Astrocyte of the spinal cord (primary cell): ENCODE data around the gene DPP6.

Experiments
- DNase-seq: peaks from one replicate; pipeline ENCODE4 v3.0.0; 2011; ENCODE audit warnings: low read depth, low spot score
- H3K4me3 ChIP-seq: 2 replicates; pipeline ENCODE4 v1.5.1; 2011; ENCODE audit warnings: low read depth, mild to moderate bottlenecking, low read length, moderate library complexity
- in situ Hi-C: cut with HindIII; loops from 2 replicates; pipeline ENCODE4 v1.10.0; 2017; ENCODE audit warnings: low sequenced_read_pairs
- TF ChIP-seq, protein P1 (sequence below): IDR thresholded peaks from 2 replicates; pipeline ENCODE4 v1.5.1; 2012; ENCODE audit warnings: low read depth, mild to moderate bottlenecking, low read length, inconsistent platforms

Gene DPP6

DNA sequence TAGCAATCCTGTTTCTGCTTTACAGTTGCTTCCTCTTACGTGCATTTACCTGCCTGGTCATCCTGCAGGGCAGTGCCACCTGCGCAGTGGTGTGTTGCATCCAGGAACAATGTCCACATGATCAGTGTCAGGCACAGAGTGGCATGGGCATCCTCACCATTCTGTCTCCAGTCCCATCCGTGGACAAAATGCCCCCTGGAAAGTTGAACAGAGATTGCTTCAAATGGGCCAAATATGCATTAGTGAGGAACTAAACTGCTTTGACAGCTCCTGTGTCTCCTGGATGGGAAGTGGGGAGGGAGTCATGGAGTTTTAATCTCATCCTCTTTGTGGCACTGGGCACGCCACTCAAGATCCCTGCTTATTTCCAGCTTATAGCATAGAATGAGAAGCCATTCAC lies 151.8 kb downstream of the DPP6 start:
- in situ Hi-C loops, result no loop called here
- DNase-seq, result no peak
- H3K4me3 ChIP-seq, result no peak overlapping the region
- TF ChIP-seq, protein P1, sequence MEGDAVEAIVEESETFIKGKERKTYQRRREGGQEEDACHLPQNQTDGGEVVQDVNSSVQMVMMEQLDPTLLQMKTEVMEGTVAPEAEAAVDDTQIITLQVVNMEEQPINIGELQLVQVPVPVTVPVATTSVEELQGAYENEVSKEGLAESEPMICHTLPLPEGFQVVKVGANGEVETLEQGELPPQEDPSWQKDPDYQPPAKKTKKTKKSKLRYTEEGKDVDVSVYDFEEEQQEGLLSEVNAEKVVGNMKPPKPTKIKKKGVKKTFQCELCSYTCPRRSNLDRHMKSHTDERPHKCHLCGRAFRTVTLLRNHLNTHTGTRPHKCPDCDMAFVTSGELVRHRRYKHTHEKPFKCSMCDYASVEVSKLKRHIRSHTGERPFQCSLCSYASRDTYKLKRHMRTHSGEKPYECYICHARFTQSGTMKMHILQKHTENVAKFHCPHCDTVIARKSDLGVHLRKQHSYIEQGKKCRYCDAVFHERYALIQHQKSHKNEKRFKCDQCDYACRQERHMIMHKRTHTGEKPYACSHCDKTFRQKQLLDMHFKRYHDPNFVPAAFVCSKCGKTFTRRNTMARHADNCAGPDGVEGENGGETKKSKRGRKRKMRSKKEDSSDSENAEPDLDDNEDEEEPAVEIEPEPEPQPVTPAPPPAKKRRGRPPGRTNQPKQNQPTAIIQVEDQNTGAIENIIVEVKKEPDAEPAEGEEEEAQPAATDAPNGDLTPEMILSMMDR, result no peak

DNA sequence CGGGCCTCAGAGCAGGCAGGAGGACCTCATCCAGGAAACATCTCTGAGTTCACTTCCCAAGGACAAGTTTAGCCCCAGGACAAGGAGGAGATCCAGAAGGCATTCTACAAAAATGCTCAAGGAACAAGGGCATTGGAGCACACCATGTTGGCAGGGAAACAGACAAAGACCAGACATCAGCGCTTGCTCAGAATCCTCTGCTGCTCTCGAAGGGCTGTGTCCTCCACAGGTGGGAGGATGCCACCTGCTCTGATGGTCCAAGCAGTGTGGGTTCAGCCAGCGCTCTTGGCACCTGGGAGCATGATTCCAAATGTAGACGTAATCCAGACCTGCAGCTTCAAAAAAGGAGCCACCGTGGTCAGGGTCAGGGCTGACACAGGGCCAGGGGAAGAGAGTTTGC lies 160.7 kb downstream of the DPP6 start:
- H3K4me3 ChIP-seq, result no peak overlapping the region
- in situ Hi-C loops, result no loop called here
- TF ChIP-seq, protein P1, result no peak
- DNase-seq, result no peak

DNA sequence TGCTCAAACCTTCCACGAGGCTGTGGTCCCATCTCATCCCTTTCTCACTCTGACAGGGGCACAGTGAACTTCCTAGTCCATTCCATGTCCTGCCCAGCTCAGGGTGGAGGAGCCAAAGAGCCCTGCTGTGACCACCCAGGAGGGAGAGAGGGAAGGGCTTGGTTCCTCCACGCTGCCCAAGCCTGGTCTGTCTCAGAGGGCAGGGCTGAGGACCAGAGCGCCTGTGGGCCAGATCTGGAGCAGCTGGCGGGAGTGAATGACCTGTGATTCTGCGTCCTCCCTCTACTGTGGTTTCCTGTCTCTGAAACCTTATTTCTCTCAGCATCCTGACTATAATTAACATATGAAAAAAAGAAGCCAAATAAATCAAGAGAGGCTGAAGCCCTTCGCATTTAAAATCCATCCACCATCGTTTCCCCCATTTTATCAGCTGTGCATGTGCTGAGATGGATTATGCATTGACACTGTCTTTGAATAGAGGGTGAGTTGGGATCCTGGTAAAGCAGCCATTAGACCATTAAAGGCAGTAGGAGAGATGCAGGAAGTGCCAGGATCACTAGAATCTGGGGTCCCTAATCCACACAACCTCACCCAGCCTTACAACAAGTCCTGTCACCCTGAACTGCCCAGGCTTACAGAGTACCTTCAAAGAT lies 165.6 kb downstream of the DPP6 start:
- no peak for DNase-seq
- TF ChIP-seq, protein P1, result no peak
- H3K4me3 ChIP-seq, result no peak overlapping the region
- in situ Hi-C loops, result no loop called here

DNA sequence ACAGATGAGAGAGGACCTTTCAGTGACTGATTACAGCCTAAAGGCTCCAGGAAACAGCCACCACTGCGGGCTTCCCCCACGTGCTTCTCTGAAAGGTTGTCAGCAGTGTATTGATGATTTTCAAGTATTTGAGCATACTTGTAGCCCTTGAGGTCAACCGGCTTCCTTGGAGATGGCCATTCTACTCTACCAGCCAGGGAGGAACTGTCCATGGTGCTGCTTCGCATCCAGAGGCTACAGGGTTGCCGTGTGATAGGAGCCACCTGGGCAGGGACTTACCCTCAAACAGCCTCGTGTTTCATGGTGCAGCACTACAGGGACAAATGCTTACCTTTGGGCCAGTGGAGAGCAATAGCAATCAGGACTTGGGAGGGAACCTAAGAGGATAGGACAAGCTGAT lies 179.5 kb downstream of the DPP6 start:
- no peak for DNase-seq
- in situ Hi-C loops, result no loop called here
- TF ChIP-seq, protein P1, result no peak
- no peak overlapping the region for H3K4me3 ChIP-seq

DNA sequence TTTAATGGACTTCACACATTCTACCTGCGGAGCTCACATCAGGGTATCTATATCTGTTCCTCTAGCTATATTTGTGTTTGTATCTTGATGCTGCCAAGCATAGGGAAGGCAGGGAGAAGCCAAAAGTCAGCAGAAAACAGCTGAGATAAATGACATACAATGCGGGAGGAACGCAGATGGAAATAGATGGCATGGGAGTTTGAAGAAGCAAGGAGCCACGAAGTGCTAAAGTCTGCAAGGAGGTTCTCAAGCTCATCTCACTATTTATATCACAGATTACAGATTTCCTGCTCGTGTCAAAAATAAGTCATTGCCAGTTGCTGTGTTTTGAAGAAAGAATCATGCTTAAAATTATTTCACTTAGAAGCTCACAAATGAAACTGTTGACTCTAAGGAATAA lies 180.5 kb downstream of the DPP6 start:
- no peak for DNase-seq
- in situ Hi-C loops, result no loop called here
- no peak overlapping the region for H3K4me3 ChIP-seq
- TF ChIP-seq, protein P1, result no peak

DNA sequence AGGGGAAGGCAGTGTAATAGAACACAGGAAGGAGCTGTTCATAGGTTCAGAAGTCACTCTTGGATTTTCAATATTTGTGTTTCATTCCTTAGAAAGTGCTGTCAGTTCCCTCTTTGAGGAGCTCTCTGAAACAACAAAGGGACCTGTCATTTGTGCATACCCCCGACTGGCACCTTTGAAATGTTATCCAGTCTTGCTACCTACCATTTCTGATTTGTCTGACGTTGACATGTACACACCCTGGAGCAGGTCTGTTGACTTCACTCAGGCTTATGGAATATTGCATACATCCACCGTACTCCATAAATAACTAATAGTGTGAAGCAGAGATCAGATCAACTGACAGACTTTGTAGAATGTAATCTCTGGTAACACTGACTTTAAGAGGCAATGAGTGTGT lies 189.8 kb downstream of the DPP6 start:
- TF ChIP-seq, protein P1, result no peak
- no peak for DNase-seq

DNA sequence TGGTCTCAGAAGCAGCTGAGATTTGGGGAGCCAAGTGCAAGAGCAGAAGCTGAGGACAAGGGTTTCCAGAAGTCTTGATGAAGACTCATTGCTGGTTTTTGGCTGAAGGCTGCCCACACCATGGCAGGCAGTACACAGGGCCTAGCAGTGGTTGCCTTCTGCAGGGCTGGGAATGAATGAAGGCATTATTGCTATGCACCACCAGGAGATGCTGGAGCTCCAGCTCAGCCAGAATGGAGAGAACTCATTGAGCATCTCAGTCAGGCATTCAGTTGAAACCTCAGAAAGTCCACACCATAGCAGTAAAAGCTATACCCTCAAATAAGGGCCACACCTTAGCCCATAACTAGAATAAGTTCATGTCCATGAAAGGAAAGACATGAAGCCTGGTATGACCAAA lies 190.5 kb downstream of the DPP6 start:
- DNase-seq, result no peak
- TF ChIP-seq, protein P1, result no peak
- in situ Hi-C loops, result no loop called here
- H3K4me3 ChIP-seq, result no peak overlapping the region

More for the DNA sequence above, 189.8 kb downstream of the DPP6 start:
- in situ Hi-C loops, result no loop called here
- no peak overlapping the region for H3K4me3 ChIP-seq
